A549 (cell line): ENCODE results near the gene PDPN. TPM values are rescaled to one million over a fixed set of nuclear protein-coding genes. Genes with fewer than 3 reads are reported as not detected.

Experiments
- ATAC-seq, 2 experiments: fragments of 200-7000 bp in 1 of 2; fragments of >200 bp in 1 of 2; cut with Nextera tagmentation in 1 of 2; cut with Tn5 transposase in 1 of 2; 3 replicates each; pipeline versions ENCODE4 v1.8.0 to v1.9.1; 2018 to 2020; ENCODE audit warnings: mild to moderate bottlenecking in 1 of 2, moderate library complexity in 1 of 2
- CTCF ChIA-PET: fragments of 300-600 bp; sonication (Branson Sonifier 250); formaldehyde crosslinking; extraction: SDS; loops from one replicate; lab custom pipeline; 2021; ENCODE audit warnings: antibody characterized with exemption, inconsistent platforms; lab: Yijun Ruan, JAX
- POLR2A ChIA-PET: fragments of 350-600 bp; formaldehyde crosslinking; extraction: SDS; loops from one replicate; lab custom pipeline; 2021; ENCODE audit warnings: antibody characterized with exemption, inconsistent platforms; lab: Yijun Ruan, JAX
- DNase-seq, 2 experiments: peaks; one replicate each; pipeline versions ENCODE4 v3.0.0 to v3.0.0-alpha.2; 2011 to 2016; ENCODE audit warnings: low read depth in 1 of 2, low spot score in 1 of 2
- FAIRE-seq: peaks from 2 replicates; lab custom pipeline; 2011; peaks lifted over from hg19 to GRCh38; lab: Jason Lieb, UNC
- H3K27ac ChIP-seq, 2 experiments: fragments of >200 bp; sonication (Bioruptor Twin); formaldehyde crosslinking; 3 replicates each; pipeline ENCODE4 v1.5.1; 2016 to 2017
- H3K4me1 ChIP-seq: fragments of >200 bp; sonication (Bioruptor Twin); formaldehyde crosslinking; 3 replicates; pipeline ENCODE4 v1.6.1; 2016
- H3K4me2 ChIP-seq: fragments of >200 bp; sonication (Bioruptor Twin); formaldehyde crosslinking; 3 replicates; pipeline ENCODE4 v1.6.1; 2016
- H3K4me3 ChIP-seq: fragments of >200 bp; sonication (Bioruptor Twin); formaldehyde crosslinking; 3 replicates; pipeline ENCODE4 v1.5.1; 2016
- H3K9me3 ChIP-seq: fragments of >200 bp; sonication (Bioruptor Twin); formaldehyde crosslinking; 3 replicates; pipeline ENCODE4 v1.6.1; 2016
- ATOH8 ChIP-seq: fragments of 250-450 bp; sonication (Bioruptor Pico); IDR thresholded peaks from 2 replicates; pipeline ENCODE4 v1.5.0; 2020; ENCODE audit warnings: low read depth, mild to moderate bottlenecking, moderate library complexity
- CBX2 ChIP-seq: fragments of 200-600 bp; sonication (generic); IDR thresholded peaks from 2 replicates; pipeline ENCODE4 v1.6.1; 2016; ENCODE audit warnings: low read depth, mild to moderate bottlenecking, borderline replicate concordance
- CHD2 ChIP-seq: fragments of 150-350 bp; IDR thresholded peaks from 2 replicates; pipeline ENCODE4 v1.6.1; 2014; ENCODE audit warnings: low read length; ENCODE audit not compliant: partially characterized antibody
- EHF ChIP-seq: fragments of 250-450 bp; sonication (Bioruptor Pico); IDR thresholded peaks from 2 replicates; pipeline ENCODE4 v1.5.0; 2020; ENCODE audit warnings: mild to moderate bottlenecking
- ELK1 ChIP-seq: fragments of 150-350 bp; IDR thresholded peaks from 2 replicates; pipeline ENCODE4 v1.6.1; 2014; ENCODE audit warnings: low read depth, mild to moderate bottlenecking, low read length
- FOSB ChIP-seq: fragments of 250-450 bp; sonication (Bioruptor Pico); IDR thresholded peaks from 2 replicates; pipeline ENCODE4 v1.5.0; 2020; ENCODE audit warnings: mild to moderate bottlenecking, moderate library complexity
- FOXS1 ChIP-seq: fragments of 250-450 bp; sonication (Bioruptor Pico); IDR thresholded peaks from 2 replicates; pipeline ENCODE4 v1.5.0; 2020; ENCODE audit warnings: mild to moderate bottlenecking, moderate library complexity
- HDAC2 ChIP-seq: fragments of 200-600 bp; sonication (generic); IDR thresholded peaks from 2 replicates; pipeline ENCODE4 v1.6.1; 2016
- HMGXB4 ChIP-seq: fragments of 250-450 bp; sonication (Bioruptor Pico); IDR thresholded peaks from 2 replicates; pipeline ENCODE4 v1.5.0; 2021; ENCODE audit warnings: mild to moderate bottlenecking, moderate library complexity, borderline replicate concordance
- HOXA7 ChIP-seq: fragments of 250-450 bp; sonication (Bioruptor Pico); IDR thresholded peaks from 2 replicates; pipeline ENCODE4 v1.5.0; 2020; ENCODE audit warnings: mild to moderate bottlenecking, moderate library complexity
- HOXB5 ChIP-seq: fragments of 250-450 bp; sonication (Bioruptor Pico); IDR thresholded peaks from 2 replicates; pipeline ENCODE4 v1.5.0; 2020; ENCODE audit warnings: mild to moderate bottlenecking, moderate library complexity
- JUNB ChIP-seq: fragments of >200 bp; sonication (Bioruptor Twin); formaldehyde crosslinking; IDR thresholded peaks from 2 replicates; pipeline ENCODE4 v1.6.1; 2016
- KDM1A ChIP-seq: fragments of 200-600 bp; sonication (generic); IDR thresholded peaks from 2 replicates; pipeline ENCODE4 v1.6.1; 2016; ENCODE audit warnings: low read depth, mild to moderate bottlenecking
- MAFK ChIP-seq: fragments of 450-650 bp; IDR thresholded peaks from 2 replicates; pipeline ENCODE4 v1.6.1; 2014; ENCODE audit not compliant: partially characterized antibody
- NFE2L2 ChIP-seq: fragments of 150-350 bp; conservative IDR thresholded peaks from 2 replicates; pipeline ENCODE4 v1.6.1; 2014; ENCODE audit warnings: low read length
- NR3C1 ChIP-seq: fragments of >200 bp; sonication (Bioruptor Twin); formaldehyde crosslinking; IDR thresholded peaks from 3 replicates; pipeline ENCODE4 v1.6.1; 2017
- PBX3 ChIP-seq: IDR thresholded peaks from 2 replicates; pipeline ENCODE4 v1.6.1; 2012
- POLR2A ChIP-seq: IDR thresholded peaks from 2 replicates; pipeline ENCODE4 v1.6.1; 2012; ENCODE audit warnings: mild to moderate bottlenecking, low read length
- POLR2AphosphoS2 ChIP-seq: conservative IDR thresholded peaks from 2 replicates; pipeline ENCODE4 v1.6.1; 2012; ENCODE audit warnings: low read length, improper control_type of control experiment, inconsistent platforms
- RARB ChIP-seq: fragments of 250-450 bp; sonication (Bioruptor Pico); IDR thresholded peaks from 2 replicates; pipeline ENCODE4 v1.8.0; 2021; ENCODE audit warnings: mild to moderate bottlenecking, moderate library complexity
- RCOR1 ChIP-seq: fragments of 150-350 bp; IDR thresholded peaks from 2 replicates; pipeline ENCODE4 v1.6.1; 2014; ENCODE audit warnings: antibody characterized with exemption, low read length, low read depth
- RFX5 ChIP-seq: fragments of 450-650 bp; IDR thresholded peaks from 2 replicates; pipeline ENCODE4 v1.7.1; 2014; ENCODE audit warnings: antibody characterized with exemption, mild to moderate bottlenecking, moderate library complexity
- SMC3 ChIP-seq: fragments of >200 bp; sonication (Bioruptor Twin); formaldehyde crosslinking; IDR thresholded peaks from 3 replicates; pipeline ENCODE4 v1.6.1; 2018; ENCODE audit warnings: inconsistent platforms
- TFCP2L1 ChIP-seq: fragments of 250-450 bp; sonication (Bioruptor Pico); IDR thresholded peaks from 2 replicates; pipeline ENCODE4 v1.5.0; 2021; ENCODE audit warnings: mild to moderate bottlenecking
- USF2 ChIP-seq: fragments of 450-650 bp; IDR thresholded peaks from 2 replicates; pipeline ENCODE4 v1.6.1; 2014; ENCODE audit warnings: antibody characterized with exemption
- ZC3H11A ChIP-seq: fragments of 450-650 bp; IDR thresholded peaks from 2 replicates; pipeline ENCODE4 v1.6.1; 2014; ENCODE audit warnings: antibody characterized with exemption, mild to moderate bottlenecking
- ZNF302 ChIP-seq: fragments of 250-450 bp; sonication (Bioruptor Pico); IDR thresholded peaks from 2 replicates; pipeline ENCODE4 v1.9.0; 2021; ENCODE audit warnings: inconsistent platforms, mild to moderate bottlenecking, moderate library complexity
- ZSCAN20 ChIP-seq: fragments of 250-450 bp; sonication (Bioruptor Pico); IDR thresholded peaks from 2 replicates; pipeline ENCODE4 v1.8.0; 2022; ENCODE audit warnings: mild to moderate bottlenecking, moderate library complexity
- WGBS: methylation state at CpG from one replicate; pipeline ENCODE4 v1.1.6; 2017; ENCODE audit errors: missing lambda C conversion rate; 5-methylcytosine and 5-hydroxymethylcytosine counted together
- polyA plus RNA-seq, 4 experiments: library from polyadenylated mRNA; depleted of rRNA in 3 of 4; stranded (reverse); fragments of >200 nt; fragmentation: RNase III in 1 of 4; extraction: RNeasy Plus Mini Kit Qiagen cat#74134 plus additional on column Dnase treatment in 1 of 4; gene quantifications; 2 replicates in 3 of 4; 3 replicates in 1 of 4; pipeline ENCODE4 v1.2.3, GENCODE V29; 2011 to 2017

The PDPN gene
- polyA plus RNA-seq, 2 of the 4 experiments (the other 2 are of a cell fraction) = not detected

- H3K4me3 ChIP-seq = no peak overlapping the region
- ChIA-PET CTCF (no interaction called here), POLR2A (no interaction called here)
- H3K9me3 ChIP-seq = no peaks in the 10 kb centered on the region
- H3K4me1 ChIP-seq = no peaks in the 10 kb centered on the region
- no peak overlapping the region for H3K27ac ChIP-seq
- DNase-seq (no peak), FAIRE-seq (no peak)
- no peak overlapping the region for H3K4me2 ChIP-seq
- no peak for TF ChIP-seq POLR2AphosphoS2
- no peak for TF ChIP-seq ZNF302 (CRISPR knock-in tag)
- TF ChIP-seq RCOR1 = no peak
- no peak for TF ChIP-seq KDM1A
- TF ChIP-seq HMGXB4 = no peak
- TF ChIP-seq ATOH8 (CRISPR knock-in tag) = no peak
- TF ChIP-seq CHD2 = no peak
- TF ChIP-seq, all 56 proteins: peak for 0
- WGBS = 14% methylated on average over 6 of the region's 8 CpGs
- no peak for ATAC-seq
These were observed 5.8 kb upstream of the PDPN start for GRCh38 chr1:13577846-13578245.

GRCh38 chr1:13581446-13581845 lies 2.2 kb upstream of the PDPN start:
- FAIRE-seq = no peak
- TF ChIP-seq TFCP2L1 (CRISPR knock-in tag) (no peak), ZSCAN20 (CRISPR knock-in tag) (no peak), NR3C1 (no peak), CBX2 (no peak), EHF (no peak), MAFK (no peak), JUNB (no peak), NFE2L2 (no peak), PBX3 (no peak), HOXB5 (no peak), RCOR1 (no peak), RARB (CRISPR knock-in tag) (no peak), SMC3 (no peak), HOXA7 (CRISPR knock-in tag) (no peak), ZC3H11A (no peak), ZNF302 (CRISPR knock-in tag) (no peak), HDAC2 (no peak), RFX5 (no peak), KDM1A (no peak), POLR2A (no peak)

GRCh38 chr1:13582713-13583443 lies 754 bp upstream of the PDPN start:
- ATAC-seq = no peak
- FAIRE-seq = no peak
- no peak for DNase-seq
- H3K4me2 ChIP-seq = no peak overlapping the region
- TF ChIP-seq HDAC2 = no peak
- TF ChIP-seq ELK1 = no peak
- no peak for TF ChIP-seq RCOR1
- TF ChIP-seq HOXA7 (CRISPR knock-in tag) = no peak
- no peak for TF ChIP-seq USF2
- no peak for TF ChIP-seq ZC3H11A
- no peak for TF ChIP-seq TFCP2L1 (CRISPR knock-in tag)
- TF ChIP-seq FOXS1 (CRISPR knock-in tag) = no peak
- no peak for TF ChIP-seq POLR2A
- TF ChIP-seq FOSB (CRISPR knock-in tag) = no peak
- TF ChIP-seq, all 56 proteins: peak for 0
- no peak overlapping the region for H3K4me3 ChIP-seq
- CTCF ChIA-PET = no interaction called here
- WGBS = 68% methylated on average over 27 of the region's 27 CpGs
- H3K4me1 ChIP-seq = no peaks in the 10 kb centered on the region
- H3K9me3 ChIP-seq = no peaks in the 10 kb centered on the region
- no peak overlapping the region for H3K27ac ChIP-seq
- POLR2A ChIA-PET = no interaction called here

More at GRCh38 chr1:13581446-13581845, 2.2 kb upstream of the PDPN start:
- H3K4me2 ChIP-seq = no peak overlapping the region
- CTCF ChIA-PET = no interaction called here
- no peak for DNase-seq
- H3K4me1 ChIP-seq = no peaks in the 10 kb centered on the region
- H3K27ac ChIP-seq = no peak overlapping the region
- no peak for ATAC-seq
- H3K9me3 ChIP-seq = no peaks in the 10 kb centered on the region
- POLR2A ChIA-PET = no interaction called here
- 30% methylated on average over 5 of the region's 5 CpGs for WGBS
- H3K4me3 ChIP-seq = no peak overlapping the region
